ENCODE data around the gene FXYD6.
"Not testable (repeated sequence)": the region's sequence is repeated elsewhere in the genome, so short reads cannot be mapped to it uniquely, and the experiment has no call there.

Gene FXYD6

DNA sequence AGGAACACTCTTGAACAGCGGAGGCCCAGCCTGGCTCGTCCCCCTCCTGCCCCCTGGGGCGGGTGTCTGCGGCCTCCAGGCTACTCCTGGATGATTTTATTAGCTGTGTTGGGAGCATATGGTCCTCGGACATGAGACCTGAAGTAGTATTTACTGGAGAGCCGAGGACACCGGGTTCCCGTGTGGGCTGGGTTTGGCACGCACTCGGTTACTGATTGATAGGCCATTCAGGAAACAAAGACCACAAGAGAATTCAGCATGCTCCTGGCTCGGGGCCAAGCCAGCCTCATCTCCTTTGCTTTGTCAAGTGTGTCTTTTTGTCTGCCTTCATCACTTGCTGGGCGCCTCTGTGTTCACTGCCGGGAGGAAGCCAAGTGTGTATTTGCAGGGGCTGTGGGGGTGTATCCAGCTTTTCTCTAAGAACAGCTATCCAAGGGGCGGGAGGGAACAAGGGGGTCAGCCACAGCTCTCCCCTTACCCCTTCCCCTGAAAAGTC lies 61.6 kb downstream of the FXYD6 start:
- Histone ChIP-seq H3K36me3 (ENCODE audit: insufficient read depth, low read length) (no peaks in the 10 kb centered on the region), H3K9ac (ENCODE audit: low read depth, low read length) (no peak overlapping the region), H3K4me1 (ENCODE audit: insufficient read depth, low read length) (peaks cover 39% of the 10 kb centered on the region), H3K9me3 (ENCODE audit: control insufficient read depth, insufficient read depth, low read length) (no peaks in the 10 kb centered on the region)

DNA sequence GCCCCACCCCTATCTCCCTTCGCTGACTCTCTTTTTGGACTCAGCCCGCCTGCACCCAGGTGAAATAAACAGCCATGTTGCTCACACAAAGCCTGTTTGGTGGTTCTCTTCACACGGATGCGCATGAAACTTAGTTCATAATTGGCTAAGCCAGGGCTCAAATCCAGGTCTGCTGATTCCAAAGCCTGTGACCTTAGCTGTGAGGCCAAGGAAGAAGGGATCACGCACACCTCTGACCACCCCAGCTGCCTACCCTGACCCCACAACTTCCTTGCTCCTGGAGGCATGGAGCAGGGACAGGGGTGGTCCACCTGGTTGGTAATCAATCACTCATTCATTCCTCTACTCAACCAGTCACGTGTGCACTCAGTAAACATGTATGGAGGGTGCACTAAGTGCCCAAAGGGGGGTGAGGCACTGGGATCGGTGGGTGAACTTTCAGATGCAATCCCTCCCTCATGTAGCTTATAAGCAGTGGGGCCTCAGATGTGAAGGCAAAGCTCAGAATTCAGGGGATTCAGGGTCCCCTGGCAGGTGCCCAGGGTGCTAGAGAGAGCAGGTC lies 62.2 kb downstream of the FXYD6 start:
- H3K4me1 ChIP-seq (ENCODE audit: insufficient read depth, low read length): peaks cover 39% of the 10 kb centered on the region
- H3K36me3 ChIP-seq (ENCODE audit: insufficient read depth, low read length): no peaks in the 10 kb centered on the region
- no peak overlapping the region for H3K9ac ChIP-seq (ENCODE audit: low read depth, low read length)
- H3K9me3 ChIP-seq (ENCODE audit: control insufficient read depth, insufficient read depth, low read length): no peaks in the 10 kb centered on the region

DNA sequence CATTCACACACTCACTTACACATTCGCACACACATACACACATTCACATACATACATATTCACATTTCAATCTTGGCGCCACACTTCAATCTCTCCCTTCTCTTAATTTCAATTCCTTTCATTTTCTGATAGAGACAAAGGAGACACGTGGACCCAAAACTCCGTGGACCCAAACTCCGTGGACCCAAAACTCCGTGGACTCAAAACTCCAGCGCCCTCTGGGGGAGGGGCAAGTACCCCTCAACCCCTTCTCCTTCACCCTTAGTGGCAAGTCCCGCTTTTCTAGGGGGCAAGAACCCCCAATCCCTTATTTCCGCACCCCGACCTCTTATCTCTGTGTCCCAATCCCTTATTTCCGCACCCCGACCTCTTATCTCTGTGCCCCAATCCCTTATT lies 66.4 kb downstream of the FXYD6 start:
- H3K9ac ChIP-seq (ENCODE audit: low read depth, low read length); H3K36me3 ChIP-seq (ENCODE audit: insufficient read depth, low read length); H3K9me3 ChIP-seq (ENCODE audit: control insufficient read depth, insufficient read depth, low read length): not testable (repeated sequence)
- H3K4me1 ChIP-seq (ENCODE audit: insufficient read depth, low read length): peaks cover 10% of the 10 kb centered on the region

DNA sequence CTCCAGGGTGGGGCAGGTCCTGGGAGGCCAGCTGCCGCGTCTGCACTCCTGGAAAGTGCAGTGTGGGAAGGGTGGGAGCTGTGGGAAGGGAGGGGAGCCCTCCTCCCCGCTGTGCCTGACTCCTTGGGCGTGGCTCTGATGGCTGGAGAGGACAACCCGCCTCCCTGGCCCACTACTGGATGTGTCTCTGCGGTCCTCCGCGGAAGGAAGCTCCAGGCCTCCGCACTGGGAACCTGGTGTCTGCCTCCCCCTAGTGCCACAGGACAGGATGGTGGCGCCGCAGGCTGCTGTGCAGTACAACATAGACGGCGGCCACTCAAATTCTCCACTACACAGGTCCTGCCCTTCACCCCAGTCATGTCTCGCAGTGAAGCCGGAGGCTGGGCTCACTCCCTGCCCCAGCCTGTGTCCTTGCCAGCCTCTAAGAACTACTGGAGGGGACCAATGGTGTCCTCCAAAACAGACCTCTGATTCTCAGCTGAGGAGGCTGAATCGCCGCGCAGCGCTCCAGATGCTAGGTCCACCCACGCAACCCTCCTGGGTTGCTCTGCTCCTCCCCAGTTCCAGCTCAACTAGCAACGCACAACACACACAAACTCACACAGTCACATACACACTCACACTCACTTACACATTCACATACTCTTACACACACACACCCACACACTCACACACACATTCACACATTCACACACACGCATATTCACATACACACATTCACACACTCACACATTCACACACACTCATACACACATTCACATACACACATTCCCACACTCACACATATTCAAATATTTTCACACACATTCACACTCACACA lies 67.0 kb downstream of the FXYD6 start:
- Histone ChIP-seq H3K9ac (ENCODE audit: low read depth, low read length) (no peak overlapping the region), H3K4me1 (ENCODE audit: insufficient read depth, low read length) (peaks cover 4% of the 10 kb centered on the region), H3K36me3 (ENCODE audit: insufficient read depth, low read length) (no peaks in the 10 kb centered on the region)

DNA sequence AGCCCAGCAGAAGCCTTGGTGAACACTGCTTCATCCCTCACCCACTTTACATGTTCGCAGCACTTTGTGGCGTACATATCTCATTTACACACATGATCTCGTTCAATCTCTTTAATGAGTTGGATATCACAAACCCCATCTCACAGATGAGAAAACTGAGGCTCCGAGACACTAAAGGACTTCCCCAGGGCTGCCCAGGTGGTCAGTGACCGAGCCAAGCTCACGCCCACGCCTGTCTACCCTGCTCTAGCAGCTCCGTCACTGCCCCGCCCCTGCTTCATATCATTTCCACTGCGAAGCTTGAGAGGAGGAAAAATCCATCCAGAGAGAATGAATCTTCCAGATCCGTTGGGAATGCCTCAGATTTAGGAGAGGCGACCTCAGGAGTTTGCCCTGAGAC lies 67.7 kb downstream of the FXYD6 start:
- Histone ChIP-seq H3K9ac (ENCODE audit: low read depth, low read length) (no peak overlapping the region), H3K9me3 (ENCODE audit: control insufficient read depth, insufficient read depth, low read length) (no peaks in the 10 kb centered on the region), H3K36me3 (ENCODE audit: insufficient read depth, low read length) (no peaks in the 10 kb centered on the region)

More for the DNA sequence above, 67.0 kb downstream of the FXYD6 start:
- no peaks in the 10 kb centered on the region for H3K9me3 ChIP-seq (ENCODE audit: control insufficient read depth, insufficient read depth, low read length)

DNA sequence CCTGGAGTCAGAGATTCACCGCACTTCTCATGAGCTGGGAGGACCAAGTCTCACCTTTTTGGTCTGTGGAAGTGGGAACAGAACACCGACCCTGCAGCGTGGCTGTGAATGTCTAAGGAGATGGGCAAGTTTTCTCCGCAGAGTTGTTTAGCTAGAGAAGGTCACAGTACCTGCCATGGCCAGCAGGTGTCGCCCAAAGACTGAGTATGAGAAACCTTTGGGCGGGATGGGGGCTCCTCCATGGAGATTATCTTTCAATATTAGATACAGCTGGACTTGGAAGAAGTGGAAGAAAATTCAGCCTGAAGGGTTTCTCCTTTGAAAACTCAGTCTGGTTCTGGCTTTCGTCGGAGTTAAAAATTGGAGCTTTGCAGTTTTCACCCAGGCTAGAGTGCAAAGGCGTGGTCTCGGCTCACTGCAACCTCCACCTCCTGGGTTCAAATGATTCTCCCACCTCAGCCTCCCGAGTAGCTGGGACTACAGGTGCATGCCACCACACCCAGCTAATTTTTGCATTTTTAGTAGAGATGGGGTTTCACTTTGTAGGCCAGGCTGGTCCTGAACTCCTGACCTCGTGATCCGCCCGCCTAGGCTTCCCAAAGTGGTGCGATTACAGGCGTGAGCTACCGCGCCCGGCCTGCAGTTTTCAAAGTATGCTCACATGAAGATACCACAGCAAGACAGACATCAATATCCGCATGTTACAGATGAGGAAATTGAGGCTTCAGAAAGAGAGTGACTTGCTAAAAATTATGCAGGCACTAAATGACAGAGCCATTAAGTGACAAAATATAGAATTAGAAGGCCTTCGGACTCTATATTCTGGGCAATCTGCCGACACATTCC lies 68.8 kb downstream of the FXYD6 start:
- H3K36me3 ChIP-seq (ENCODE audit: insufficient read depth, low read length): no peaks in the 10 kb centered on the region
- H3K9ac ChIP-seq (ENCODE audit: low read depth, low read length): no peak overlapping the region
- H3K4me1 ChIP-seq (ENCODE audit: insufficient read depth, low read length): no peaks in the 10 kb centered on the region
- H3K9me3 ChIP-seq (ENCODE audit: control insufficient read depth, insufficient read depth, low read length): no peaks in the 10 kb centered on the region

More for the DNA sequence above, 67.7 kb downstream of the FXYD6 start:
- no peaks in the 10 kb centered on the region for H3K4me1 ChIP-seq (ENCODE audit: insufficient read depth, low read length)

DNA sequence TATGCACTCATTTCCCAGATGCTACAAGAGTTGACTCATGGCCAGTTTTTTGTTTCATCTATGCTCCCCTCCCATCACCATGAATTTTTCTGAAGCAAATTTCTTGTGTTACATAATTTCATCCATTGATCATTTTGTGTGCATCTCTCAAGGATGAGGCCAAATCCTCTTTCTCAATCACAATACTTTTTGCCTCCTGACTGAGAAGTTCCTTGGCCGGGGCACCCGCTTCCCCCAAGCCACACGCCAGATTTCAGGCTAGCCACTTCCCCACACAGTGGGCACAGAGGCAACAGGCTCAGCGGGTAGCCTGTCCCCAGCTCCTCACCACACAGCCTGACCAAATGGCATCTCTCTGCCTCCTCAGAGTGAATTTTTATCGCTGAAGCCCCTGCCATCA lies 69.6 kb downstream of the FXYD6 start:
- Histone ChIP-seq H3K9me3 (ENCODE audit: control insufficient read depth, insufficient read depth, low read length) (no peaks in the 10 kb centered on the region), H3K36me3 (ENCODE audit: insufficient read depth, low read length) (no peaks in the 10 kb centered on the region), H3K4me1 (ENCODE audit: insufficient read depth, low read length) (no peaks in the 10 kb centered on the region), H3K9ac (ENCODE audit: low read depth, low read length) (no peak overlapping the region)

DNA sequence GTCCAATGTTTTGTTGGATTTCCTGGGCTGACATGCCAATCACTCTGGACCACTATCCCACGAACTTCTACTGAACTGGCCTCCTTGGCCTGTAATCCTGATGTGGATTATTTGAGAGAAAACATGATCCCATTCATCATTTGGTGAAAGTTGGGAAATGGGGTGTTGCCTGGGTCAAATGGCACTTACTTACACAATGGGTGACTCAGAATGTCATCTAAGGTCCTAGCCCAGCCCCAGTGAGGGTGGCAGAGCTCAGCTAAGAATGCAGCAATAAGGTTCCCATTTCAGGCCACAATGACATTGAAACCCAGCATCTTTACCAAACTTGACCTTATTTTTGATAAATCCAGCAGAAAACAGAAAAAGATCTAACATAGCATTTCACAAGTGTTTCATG lies 71.4 kb downstream of the FXYD6 start:
- H3K9ac ChIP-seq (ENCODE audit: low read depth, low read length): no peak overlapping the region
- H3K4me1 ChIP-seq (ENCODE audit: insufficient read depth, low read length): no peaks in the 10 kb centered on the region
- no peaks in the 10 kb centered on the region for H3K9me3 ChIP-seq (ENCODE audit: control insufficient read depth, insufficient read depth, low read length)
- no peaks in the 10 kb centered on the region for H3K36me3 ChIP-seq (ENCODE audit: insufficient read depth, low read length)

DNA sequence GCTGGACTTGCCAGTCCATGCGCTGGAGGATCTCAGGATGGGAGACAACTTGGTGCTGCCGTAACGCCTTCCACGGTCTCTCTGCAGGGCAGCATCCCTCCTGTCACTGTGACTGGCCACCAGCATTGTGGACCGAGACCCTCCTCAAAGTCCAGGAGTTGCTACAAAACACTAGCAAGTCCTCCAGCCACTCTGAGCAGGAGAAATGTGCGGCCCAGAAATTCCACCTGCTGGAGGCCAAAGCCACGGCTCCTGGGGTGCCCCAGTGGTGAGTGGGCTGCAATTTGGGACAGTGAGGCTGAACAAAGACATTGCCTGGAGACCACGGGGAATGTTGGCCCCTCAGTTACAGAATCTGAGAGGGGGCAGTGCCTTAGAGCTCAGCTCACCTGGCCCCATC lies 72.6 kb downstream of the FXYD6 start:
- Histone ChIP-seq H3K4me1 (ENCODE audit: insufficient read depth, low read length) (no peaks in the 10 kb centered on the region), H3K9me3 (ENCODE audit: control insufficient read depth, insufficient read depth, low read length) (no peaks in the 10 kb centered on the region), H3K36me3 (ENCODE audit: insufficient read depth, low read length) (no peaks in the 10 kb centered on the region), H3K9ac (ENCODE audit: low read depth, low read length) (no peak overlapping the region)

DNA sequence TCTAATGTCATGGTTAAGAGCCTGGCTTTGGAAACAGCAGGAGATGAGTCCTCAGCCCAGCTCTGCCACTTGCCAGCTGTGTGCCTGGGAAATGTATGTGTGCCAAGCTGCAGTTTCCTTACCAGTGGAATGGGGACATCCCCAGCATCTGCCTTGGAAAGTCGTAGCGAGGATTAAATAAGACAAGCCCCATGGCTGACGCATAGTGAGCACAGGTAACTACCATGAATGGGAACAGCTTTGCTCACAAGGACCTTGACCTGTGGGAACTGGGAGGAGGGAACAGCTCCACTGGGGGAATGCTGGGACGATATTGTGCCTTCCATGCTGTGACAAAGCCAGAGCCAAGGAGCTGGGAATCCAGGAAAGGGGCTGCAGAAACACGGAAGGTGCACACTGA lies 76.8 kb downstream of the FXYD6 start:
- H3K9ac ChIP-seq (ENCODE audit: low read depth, low read length): no peak overlapping the region
- no peaks in the 10 kb centered on the region; the same call in 1 of the 2 replicates for H3K4me1 ChIP-seq (ENCODE audit: insufficient read depth, low read length)
- no peaks in the 10 kb centered on the region for H3K36me3 ChIP-seq (ENCODE audit: insufficient read depth, low read length)
- H3K9me3 ChIP-seq (ENCODE audit: control insufficient read depth, insufficient read depth, low read length): no peaks in the 10 kb centered on the region

DNA sequence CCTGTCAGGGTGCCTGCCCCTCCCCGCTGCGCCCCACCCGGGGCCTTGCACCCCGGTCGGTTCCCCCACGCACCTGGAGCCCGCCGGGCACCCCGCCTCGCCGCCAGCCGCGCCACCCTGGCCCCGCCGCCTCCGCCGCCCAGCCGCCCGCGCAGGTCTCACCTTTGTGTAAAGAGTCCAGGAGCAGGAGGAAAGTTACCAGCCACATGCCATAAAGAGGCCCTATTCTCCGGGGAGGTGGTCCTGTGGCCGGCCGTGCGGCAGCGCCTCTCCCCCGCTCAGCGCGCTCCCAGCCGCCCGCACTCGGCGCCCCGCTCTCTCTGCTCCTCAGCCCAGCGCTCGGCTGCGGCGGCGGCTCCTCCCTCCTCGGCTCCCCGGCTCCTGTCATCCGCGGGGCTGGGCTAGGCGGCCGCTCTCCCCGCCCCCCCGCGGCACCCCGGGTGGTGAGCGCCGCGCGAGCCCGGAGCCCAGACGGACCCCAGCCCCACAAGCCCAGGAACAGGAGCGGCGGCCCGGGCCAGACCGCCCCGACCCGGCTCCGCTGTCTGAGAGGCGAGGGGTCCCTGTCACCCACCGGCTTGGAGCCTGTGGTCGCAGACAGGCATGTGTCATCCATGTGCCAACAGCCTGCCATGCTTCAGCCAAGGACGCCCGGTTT lies 79.5 kb downstream of the FXYD6 start, which contains the start of gene DSCAML1:
TSS of gene DSCAML1 (minus strand) at position 345 of the 658 bp plus-strand sequence. CDS start at position 208, 137 bp downstream.
- no peaks in the 10 kb centered on the region for H3K36me3 ChIP-seq (ENCODE audit: insufficient read depth, low read length)
- no peaks in the 10 kb centered on the region; the same call in 1 of the 2 replicates for H3K4me1 ChIP-seq (ENCODE audit: insufficient read depth, low read length)
- H3K9me3 ChIP-seq (ENCODE audit: control insufficient read depth, insufficient read depth, low read length): no peaks in the 10 kb centered on the region
- H3K9ac ChIP-seq (ENCODE audit: low read depth, low read length): peak within 1 kb of the TSS; percentile 52

DNA sequence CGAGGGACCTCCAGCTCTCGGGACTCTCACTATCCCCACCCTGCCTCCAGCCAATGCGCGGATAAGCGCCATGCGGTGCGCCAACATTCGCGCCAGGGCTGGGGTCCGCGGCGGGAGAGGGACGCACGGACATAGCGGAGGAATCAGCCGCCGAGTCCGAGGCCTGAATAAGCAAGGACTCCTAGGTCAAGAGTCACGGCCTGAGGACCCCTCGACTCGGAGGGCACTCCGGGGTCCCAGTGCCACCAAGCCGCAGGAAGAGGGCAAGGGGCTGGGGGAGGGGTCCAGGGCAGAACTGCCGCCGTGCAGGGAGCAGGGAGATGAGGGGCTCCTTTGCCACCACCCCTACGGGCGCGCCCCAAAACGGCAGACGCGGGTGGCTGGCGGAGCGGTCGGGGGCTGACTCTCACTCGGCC lies 80.0 kb downstream of the FXYD6 start:
- Histone ChIP-seq H3K4me1 (ENCODE audit: insufficient read depth, low read length) (no peaks in the 10 kb centered on the region; the same call in 1 of the 2 replicates), H3K9ac (ENCODE audit: low read depth, low read length) (peak overlapping the region; percentile 52), H3K9me3 (ENCODE audit: control insufficient read depth, insufficient read depth, low read length) (no peaks in the 10 kb centered on the region), H3K36me3 (ENCODE audit: insufficient read depth, low read length) (no peaks in the 10 kb centered on the region)

DNA sequence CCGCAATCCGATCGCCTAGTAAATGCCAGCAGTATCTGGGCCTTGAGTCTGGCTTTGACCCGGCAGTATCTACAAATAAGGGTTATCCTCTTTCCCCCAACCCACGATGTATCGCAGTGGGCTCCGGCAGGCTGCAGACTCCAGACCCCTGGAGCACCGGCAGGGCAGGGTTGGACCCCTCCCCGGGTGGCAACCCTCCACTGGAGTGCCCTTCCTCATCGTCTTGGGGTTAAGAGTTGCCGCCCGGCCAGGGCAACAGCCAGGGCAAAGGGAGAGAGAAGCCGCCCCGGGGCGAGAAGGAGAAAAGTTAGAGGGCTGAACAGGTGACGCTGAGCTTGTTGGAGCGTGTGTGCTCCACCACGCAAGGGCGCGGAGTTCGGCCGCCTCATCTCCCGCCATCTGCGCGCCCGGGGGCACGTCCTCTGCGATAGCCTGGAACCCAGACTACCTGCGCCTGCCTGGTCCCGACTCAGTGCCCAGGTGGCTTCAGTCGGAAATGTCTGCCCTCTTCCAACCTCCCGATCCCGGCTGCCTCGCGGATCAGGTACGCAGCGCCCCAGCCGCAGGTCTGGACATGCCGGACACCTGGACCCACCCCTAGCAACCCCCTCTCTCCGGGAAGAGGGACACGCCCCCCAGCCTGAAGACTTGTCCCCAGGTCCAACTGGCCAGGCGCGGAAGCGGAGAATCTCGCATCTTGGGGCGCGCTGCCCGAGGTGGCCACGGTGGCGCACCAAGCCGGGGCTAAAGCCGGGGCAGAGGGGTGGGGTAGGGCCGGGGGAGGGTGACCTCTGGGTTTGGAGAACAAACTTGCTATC lies 80.6 kb downstream of the FXYD6 start:
- Histone ChIP-seq H3K36me3 (ENCODE audit: insufficient read depth, low read length) (no peaks in the 10 kb centered on the region), H3K9me3 (ENCODE audit: control insufficient read depth, insufficient read depth, low read length) (no peaks in the 10 kb centered on the region), H3K4me1 (ENCODE audit: insufficient read depth, low read length) (no peaks in the 10 kb centered on the region; the same call in 1 of the 2 replicates), H3K9ac (ENCODE audit: low read depth, low read length) (peak overlapping the region; percentile 52)

Measured in ES-I3 (cell line).